Measurements from ENCODE around the gene MTMR12. TPM values are rescaled to one million over a fixed set of nuclear protein-coding genes. Genes with fewer than 3 reads are reported as not detected.

Gene MTMR12
- total and polyA plus RNA-seq, 2 of the 8 experiments (the other 6 are each of a cell fraction or from before 2014, with no cell fraction given), result 19.1 to 59.3 TPM

DNA sequence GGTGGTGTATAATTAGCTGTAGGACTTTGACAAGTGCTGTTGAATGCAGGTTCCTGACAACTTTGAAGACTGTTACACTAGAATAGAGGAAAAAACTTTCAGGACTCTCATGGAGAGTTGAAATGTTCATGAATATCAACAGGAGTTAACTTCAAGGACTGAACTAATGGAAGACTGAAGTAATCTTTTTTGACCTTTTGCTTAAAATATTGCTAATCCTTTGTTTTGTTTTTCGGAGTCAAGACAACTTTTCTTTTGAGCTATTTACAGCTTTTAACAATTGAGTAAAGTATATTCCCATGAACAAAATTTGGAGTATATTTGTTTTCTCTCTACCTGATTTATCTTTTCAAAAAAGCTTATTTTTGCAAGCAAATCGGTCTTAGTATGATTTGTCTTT, 34.1 kb upstream of the MTMR12 start:
- CTCF ChIA-PET (ENCODE audit: partially characterized antibody), result interaction anchor here (1.3 to 2.1 kb wide), 3 partner anchors 15 to 114 kb away, joined by 3 to 7 read pairs (median 6); no protein-coding TSS in a partner anchor
- H3K4me1 ChIP-seq (replicated peaks in 1 of 4; ENCODE audit: control insufficient read depth in 3 of 4, insufficient read depth in 4 of 4, low read length in 3 of 4), result no peaks in the 10 kb centered on the region
- TF ChIP-seq CTBP2 (IDR thresholded peaks at IDR 0.05; ENCODE audit: borderline replicate concordance, insufficient read depth, insufficient read length, low read length) (no peak), BRCA1 (IDR thresholded peaks at IDR 0.05; ENCODE audit: low read depth, low read length) (no peak), TBP (IDR thresholded peaks at IDR 0.05; ENCODE audit: low read depth, low read length) (no peak), PHF8 (conservative IDR thresholded peaks at IDR 0.05; ENCODE audit: low read depth, low read length) (no peak), GABPA (IDR thresholded peaks at IDR 0.05; ENCODE audit: borderline replicate concordance, insufficient read depth, low read length) (no peak), KDM1A (IDR thresholded peaks at IDR 0.05; ENCODE audit: borderline replicate concordance, low read length) (no peak), CHD2 (IDR thresholded peaks at IDR 0.05; ENCODE audit: low read length) (no peak), CBX8 (IDR thresholded peaks at IDR 0.05; ENCODE audit: borderline replicate concordance, low read depth, low read length) (no peak), EP300 (IDR thresholded peaks at IDR 0.05; ENCODE audit: borderline replicate concordance in 1 of 2, low read depth in 2 of 2, low read length in 2 of 2) (no peak), SIRT6 (IDR thresholded peaks at IDR 0.05; ENCODE audit: low read length) (no peak), SRF (IDR thresholded peaks at IDR 0.05; ENCODE audit: low read depth, low read length) (no peak)
- TF ChIP-seq, protein P1, sequence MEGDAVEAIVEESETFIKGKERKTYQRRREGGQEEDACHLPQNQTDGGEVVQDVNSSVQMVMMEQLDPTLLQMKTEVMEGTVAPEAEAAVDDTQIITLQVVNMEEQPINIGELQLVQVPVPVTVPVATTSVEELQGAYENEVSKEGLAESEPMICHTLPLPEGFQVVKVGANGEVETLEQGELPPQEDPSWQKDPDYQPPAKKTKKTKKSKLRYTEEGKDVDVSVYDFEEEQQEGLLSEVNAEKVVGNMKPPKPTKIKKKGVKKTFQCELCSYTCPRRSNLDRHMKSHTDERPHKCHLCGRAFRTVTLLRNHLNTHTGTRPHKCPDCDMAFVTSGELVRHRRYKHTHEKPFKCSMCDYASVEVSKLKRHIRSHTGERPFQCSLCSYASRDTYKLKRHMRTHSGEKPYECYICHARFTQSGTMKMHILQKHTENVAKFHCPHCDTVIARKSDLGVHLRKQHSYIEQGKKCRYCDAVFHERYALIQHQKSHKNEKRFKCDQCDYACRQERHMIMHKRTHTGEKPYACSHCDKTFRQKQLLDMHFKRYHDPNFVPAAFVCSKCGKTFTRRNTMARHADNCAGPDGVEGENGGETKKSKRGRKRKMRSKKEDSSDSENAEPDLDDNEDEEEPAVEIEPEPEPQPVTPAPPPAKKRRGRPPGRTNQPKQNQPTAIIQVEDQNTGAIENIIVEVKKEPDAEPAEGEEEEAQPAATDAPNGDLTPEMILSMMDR (IDR thresholded peaks at IDR 0.05; ENCODE audit: control extremely low read depth in 1 of 3, insufficient read depth in 1 of 3, low read depth in 1 of 3, low read length in 3 of 3), result no peak

More for the DNA sequence above, 34.1 kb upstream of the MTMR12 start:
- Histone ChIP-seq H3K14ac (ENCODE audit: insufficient read length) (no peak overlapping the region), H2AK5ac (ENCODE audit: low read depth, low read length) (no peak overlapping the region), H3K9me3 (ENCODE audit: insufficient read depth in 2 of 2, low read depth in 1 of 2, low read length in 1 of 2) (peaks cover 23 to 25% of the 10 kb centered on the region in 2 experiments), H3K79me1 (ENCODE audit: low read depth, low read length) (no peaks in the 10 kb centered on the region), H3K27me3 (replicated peaks in 1 of 4; ENCODE audit: control insufficient read depth in 3 of 4, extremely low read depth in 1 of 4, insufficient read depth in 3 of 4, low read length in 3 of 4) (no peaks in the 10 kb centered on the region), H2BK15ac (ENCODE audit: low read length) (no peak overlapping the region), H3K27ac (ENCODE audit: low read depth, low read length) (no peak overlapping the region), H4K20me1 (replicated peaks in 1 of 2; ENCODE audit: control insufficient read depth in 1 of 2, insufficient read depth in 2 of 2, low read length in 2 of 2) (no peaks in the 10 kb centered on the region), H2BK5ac (ENCODE audit: low read depth, low read length) (no peak overlapping the region), H3K4me2 (ENCODE audit: insufficient read depth in 1 of 2, low read depth in 2 of 2, low read length in 2 of 2) (no peak overlapping the region), H3K18ac (ENCODE audit: extremely low read depth, low read length) (no peak overlapping the region), H2AFZ (ENCODE audit: low read length) (no peak overlapping the region), H4K91ac (replicated peaks; ENCODE audit: insufficient read length, low read length) (no peak overlapping the region), H2BK12ac (ENCODE audit: low read depth, low read length) (no peak overlapping the region), H3K4ac (replicated peaks; ENCODE audit: insufficient read length, low read depth, low read length) (no peak overlapping the region), H3K9ac (replicated peaks in 1 of 4; ENCODE audit: extremely low read depth in 1 of 4, low read depth in 3 of 4, low read length in 3 of 4) (no peak overlapping the region), H3K23me2 (ENCODE audit: low read depth, low read length) (no peaks in the 10 kb centered on the region), H4K8ac (ENCODE audit: extremely low read depth, insufficient read depth, low read length) (no peak overlapping the region), H2BK20ac (ENCODE audit: low read length) (no peak overlapping the region), H3K23ac (ENCODE audit: insufficient read length) (no peak overlapping the region), H3K4me3 (ENCODE audit: extremely low read depth in 1 of 4, insufficient read depth in 2 of 4, low read depth in 3 of 4, low read length in 4 of 4) (no peak overlapping the region), H3K56ac (replicated peaks; ENCODE audit: insufficient read length, low read depth, low read length) (no peak overlapping the region), H4K5ac (ENCODE audit: insufficient read length, low read depth, low read length) (no peak overlapping the region), H3K79me2 (ENCODE audit: control insufficient read depth in 1 of 2, insufficient read depth in 2 of 2, low read length in 2 of 2) (no peaks in the 10 kb centered on the region), H2BK120ac (replicated peaks; ENCODE audit: low read depth, low read length) (no peak overlapping the region), H3K36me3 (ENCODE audit: control insufficient read depth in 2 of 4, insufficient read depth in 4 of 4, low read length in 3 of 4) (no peaks in the 10 kb centered on the region)
- no peak for DNase-seq (ENCODE audit: low read depth in 1 of 2, low spot score in 2 of 2)
- POLR2A ChIA-PET (ENCODE audit: partially characterized antibody), result no interaction called here
- FAIRE-seq, result no peak
- WGBS, 2 experiments (ENCODE audit: extremely low coverage in 1 of 2, insufficient coverage in 1 of 2, insufficient read length in 1 of 2, insufficient replicate concordance in 2 of 2, low coverage in 1 of 2, low lambda C conversion rate in 2 of 2, missing lambda C conversion rate in 1 of 2), result 98% methylated on average over 2 of the region's 2 CpGs; no CpG with 5 or more reads in 1 of the 2 experiments

All from H1 (cell line).